H1 (cell line): ENCODE results near the gene CCL25. TPM values are rescaled to one million over a fixed set of nuclear protein-coding genes. Genes with fewer than 3 reads are reported as not detected.

ENCODE experiments used
- CTCF ChIA-PET: fragments of 300-600 bp; sonication (Branson Sonifier 250); formaldehyde crosslinking; loops from one replicate; lab custom pipeline; 2021; ENCODE audit not compliant: partially characterized antibody; lab: Charles Lee
- POLR2A ChIA-PET: fragments of 300-600 bp; sonication (Branson Sonifier 250); formaldehyde crosslinking; loops from one replicate; lab custom pipeline; 2021; ENCODE audit warnings: inconsistent platforms; ENCODE audit not compliant: partially characterized antibody; lab: Charles Lee
- DNase-seq, 2 experiments: peaks; one replicate each; pipeline versions ENCODE4 v3.0.0 to v3.0.0-alpha.2; 2010 to 2022; ENCODE audit warnings: low spot score in 2 of 2, low read depth in 1 of 2, mixed read lengths in 1 of 2
- FAIRE-seq: peaks from 2 replicates; lab custom pipeline; 2011; peaks lifted over from hg19 to GRCh38; lab: Jason Lieb, UNC
- H2AFZ ChIP-seq: 2 replicates; pipeline ENCODE4 v1.8.1; 2012; ENCODE audit warnings: low read length, inconsistent platforms
- H2AK5ac ChIP-seq: 2 replicates; pipeline ENCODE4 v1.6.1; 2013; ENCODE audit warnings: low read depth, low read length
- H2BK120ac ChIP-seq: replicated peaks from 2 replicates; pipeline ENCODE3; 2013; ENCODE audit warnings: low read depth, low read length, inconsistent platforms
- H2BK12ac ChIP-seq: 2 replicates; pipeline ENCODE4 v1.6.1; 2013; ENCODE audit warnings: low read depth, low read length
- H2BK15ac ChIP-seq: 2 replicates; pipeline ENCODE4 v1.6.1; 2013; ENCODE audit warnings: low read length
- H2BK20ac ChIP-seq: 2 replicates; pipeline ENCODE4 v1.6.1; 2013; ENCODE audit warnings: low read length
- H2BK5ac ChIP-seq: 2 replicates; pipeline ENCODE4 v1.6.1; 2013; ENCODE audit warnings: low read depth, low read length
- H3K14ac ChIP-seq: 2 replicates; pipeline ENCODE4 v1.6.1; 2013; ENCODE audit warnings: inconsistent platforms; ENCODE audit not compliant: insufficient read length
- H3K18ac ChIP-seq: 2 replicates; pipeline ENCODE4 v1.6.1; 2013; ENCODE audit warnings: low read length; ENCODE audit errors: extremely low read depth
- H3K23ac ChIP-seq: 2 replicates; pipeline ENCODE4 v1.6.1; 2013; ENCODE audit warnings: inconsistent platforms; ENCODE audit not compliant: insufficient read length
- H3K23me2 ChIP-seq: 2 replicates; pipeline ENCODE4 v1.6.1; 2013; ENCODE audit warnings: low read depth, low read length
- H3K27ac ChIP-seq: 2 replicates; pipeline ENCODE4 v1.6.1; 2011; ENCODE audit warnings: low read depth, low read length, inconsistent platforms
- H3K27me3 ChIP-seq, 4 experiments: replicated peaks in 1 of 4; 1 replicate in 1 of 4; 2 replicates in 3 of 4; pipeline versions ENCODE4 v1.6.1 to v1.8.1; 2011 to 2013; ENCODE audit warnings: low read length in 3 of 4, mild to moderate bottlenecking in 3 of 4, inconsistent platforms in 2 of 4, mixed read lengths in 2 of 4, moderate library complexity in 1 of 4; ENCODE audit not compliant: control insufficient read depth in 3 of 4, insufficient read depth in 3 of 4; ENCODE audit errors: extremely low read depth in 1 of 4
- H3K36me3 ChIP-seq, 4 experiments: 2 replicates each; pipeline versions ENCODE4 v1.6.1 to v1.8.1; 2011 to 2013; ENCODE audit warnings: mild to moderate bottlenecking in 4 of 4, low read length in 3 of 4, moderate library complexity in 2 of 4, control low read depth in 1 of 4, inconsistent platforms in 1 of 4; ENCODE audit not compliant: insufficient read depth in 4 of 4, control insufficient read depth in 2 of 4
- H3K4ac ChIP-seq: replicated peaks from 2 replicates; pipeline ENCODE3; 2013; ENCODE audit warnings: low read length, low read depth, mixed read lengths, inconsistent platforms; ENCODE audit not compliant: insufficient read length
- H3K4me1 ChIP-seq, 4 experiments: replicated peaks in 1 of 4; 1 replicate in 1 of 4; 2 replicates in 3 of 4; pipeline versions ENCODE4 v1.6.1 to v1.8.1; 2011 to 2013; ENCODE audit warnings: low read length in 3 of 4, inconsistent platforms in 2 of 4, mixed read lengths in 1 of 4; ENCODE audit not compliant: insufficient read depth in 4 of 4, control insufficient read depth in 3 of 4
- H3K4me2 ChIP-seq, 2 experiments: 2 replicates each; pipeline versions ENCODE4 v1.6.1 to v1.8.1; 2011 to 2013; ENCODE audit warnings: low read depth in 2 of 2, low read length in 2 of 2, control low read depth in 1 of 2, inconsistent platforms in 1 of 2, mild to moderate bottlenecking in 1 of 2; ENCODE audit not compliant: insufficient read depth in 1 of 2
- H3K4me3 ChIP-seq, 4 experiments: fragments of 200-600, 300-600 bp in 1 of 4; sonication (generic), shearing (Covaris generic), sonication (Bioruptor Twin) in 1 of 4; 2 replicates each; pipeline versions ENCODE4 v1.5.1 to v1.8.1; 2011 to 2016; ENCODE audit warnings: low read length in 4 of 4, low read depth in 3 of 4, control low read depth in 2 of 4, inconsistent platforms in 2 of 4, mild to moderate bottlenecking in 2 of 4, mixed read lengths in 1 of 4, moderate library complexity in 1 of 4; ENCODE audit not compliant: insufficient read depth in 2 of 4; ENCODE audit errors: extremely low read depth in 1 of 4
- H3K56ac ChIP-seq: replicated peaks from 2 replicates; pipeline ENCODE3; 2013; ENCODE audit warnings: low read depth, mild to moderate bottlenecking, mixed read lengths, low read length, inconsistent platforms; ENCODE audit not compliant: insufficient read length
- H3K79me1 ChIP-seq: 2 replicates; pipeline ENCODE4 v1.6.1; 2013; ENCODE audit warnings: low read depth, low read length, control low read depth
- H3K79me2 ChIP-seq, 2 experiments: 2 replicates each; pipeline versions ENCODE4 v1.6.1 to v1.8.1; 2012 to 2013; ENCODE audit warnings: low read length in 2 of 2, mild to moderate bottlenecking in 2 of 2, inconsistent platforms in 1 of 2; ENCODE audit not compliant: insufficient read depth in 2 of 2, control insufficient read depth in 1 of 2
- H3K9ac ChIP-seq, 4 experiments: replicated peaks in 1 of 4; 1 replicate in 1 of 4; 2 replicates in 3 of 4; pipeline versions ENCODE4 v1.6.1 to v1.8.1; 2011 to 2013; ENCODE audit warnings: low read depth in 3 of 4, low read length in 3 of 4, control low read depth in 2 of 4, mild to moderate bottlenecking in 2 of 4, moderate library complexity in 2 of 4, inconsistent platforms in 1 of 4; ENCODE audit errors: extremely low read depth in 1 of 4
- H3K9me3 ChIP-seq, 2 experiments: 2 replicates each; pipeline versions ENCODE4 v1.6.1 to v1.8.1; 2012 to 2013; ENCODE audit warnings: mild to moderate bottlenecking in 2 of 2, moderate library complexity in 2 of 2, control low read depth in 1 of 2, inconsistent platforms in 1 of 2, low read depth in 1 of 2, low read length in 1 of 2, mixed read lengths in 1 of 2; ENCODE audit not compliant: insufficient read depth in 2 of 2
- H4K20me1 ChIP-seq, 2 experiments: replicated peaks in 1 of 2; 2 replicates each; pipeline versions ENCODE3 to v1.8.1; 2011 to 2013; ENCODE audit warnings: inconsistent platforms in 2 of 2, low read length in 2 of 2, mild to moderate bottlenecking in 1 of 2; ENCODE audit not compliant: insufficient read depth in 2 of 2, control insufficient read depth in 1 of 2
- H4K5ac ChIP-seq: 2 replicates; pipeline ENCODE4 v1.6.1; 2013; ENCODE audit warnings: low read length, low read depth, mixed read lengths, inconsistent platforms; ENCODE audit not compliant: insufficient read length
- H4K8ac ChIP-seq: 2 replicates; pipeline ENCODE4 v1.8.0; 2013; ENCODE audit warnings: mild to moderate bottlenecking, moderate library complexity, low read length, inconsistent platforms; ENCODE audit not compliant: insufficient read depth; ENCODE audit errors: extremely low read depth
- H4K91ac ChIP-seq: replicated peaks from 2 replicates; pipeline ENCODE3; 2013; ENCODE audit warnings: low read length, mixed read lengths, inconsistent platforms; ENCODE audit not compliant: insufficient read length
- CHD2 ChIP-seq: IDR thresholded peaks from 2 replicates; pipeline ENCODE4 v1.6.1; 2012; ENCODE audit warnings: low read length, improper control_type of control experiment
- EGR1 ChIP-seq: IDR thresholded peaks from 2 replicates; pipeline ENCODE4 v1.6.1; 2011; ENCODE audit warnings: low read depth, low read length, borderline replicate concordance
- JUN ChIP-seq: IDR thresholded peaks from 2 replicates; pipeline ENCODE4 v1.6.1; 2011; ENCODE audit warnings: low read depth, mild to moderate bottlenecking, improper control_type of control experiment, low read length
- SP1 ChIP-seq: IDR thresholded peaks from 2 replicates; pipeline ENCODE4 v1.6.1; 2011; ENCODE audit warnings: low read depth, low read length
- SP2 ChIP-seq: IDR thresholded peaks from 2 replicates; pipeline ENCODE4 v1.6.1; 2012; ENCODE audit warnings: mild to moderate bottlenecking, low read length, inconsistent platforms
- TBP ChIP-seq: IDR thresholded peaks from 2 replicates; pipeline ENCODE4 v1.6.1; 2011; ENCODE audit warnings: low read depth, low read length, improper control_type of control experiment
- USF2 ChIP-seq: IDR thresholded peaks from 2 replicates; pipeline ENCODE4 v1.6.1; 2011; ENCODE audit warnings: low read length, improper control_type of control experiment
- WGBS, 2 experiments: shearing (Covaris generic) in 1 of 2; methylation state at CpG; one replicate each; pipeline versions ENCODE4 v1.1.6 to v1.1.7; 2013 to 2015; ENCODE audit warnings: low lambda C conversion rate in 2 of 2, mixed read lengths in 2 of 2, inconsistent platforms in 1 of 2, low coverage in 1 of 2, missing lambda C conversion rate in 1 of 2; ENCODE audit not compliant: insufficient replicate concordance in 2 of 2, insufficient coverage in 1 of 2, insufficient read length in 1 of 2; ENCODE audit errors: extremely low coverage in 1 of 2, missing lambda C conversion rate in 1 of 2; 5-methylcytosine and 5-hydroxymethylcytosine counted together
- polyA plus RNA-seq, 7 experiments: library from polyadenylated mRNA; depleted of rRNA in 3 of 7; stranded (reverse) in 5 of 7; unstranded in 2 of 7; fragments of >200 nt in 5 of 7; fragments of 200-250 nt in 2 of 7; gene quantifications; 1 replicate in 5 of 7; 2 replicates in 1 of 7; 4 replicates in 1 of 7; pipeline versions ENCODE4 v1.2.1 to v1.2.3, GENCODE V29; 2011 to 2013; ENCODE audit warnings: missing spikeins in 2 of 7, mixed read lengths in 2 of 7
- total RNA-seq: library from RNA; stranded (reverse); fragmentation: NEBNext Ultra II Directional; extraction: Animal tissue kit (Norgen Biotek cat#: 25700); gene quantifications from 2 replicates; pipeline ENCODE4 v1.2.1, GENCODE V29; 2021

The CCL25 gene
- total and polyA plus RNA-seq, 2 of the 8 experiments (the other 6 are each of a cell fraction or from before 2014, with no cell fraction given): 0.59 TPM; not detected in 1

GRCh38 chr19:8021374-8021773 lies 31.2 kb upstream of the CCL25 start:
- H3K36me3 ChIP-seq: no peaks in the 10 kb centered on the region
- H3K79me2 ChIP-seq: no peaks in the 10 kb centered on the region
- H4K91ac ChIP-seq: no peak overlapping the region
- DNase-seq (no peak), FAIRE-seq (no peak)
- no peak overlapping the region for H3K9ac ChIP-seq
- H3K27ac ChIP-seq: no peak overlapping the region
- H3K4me1 ChIP-seq: no peaks in the 10 kb centered on the region
- H4K8ac ChIP-seq: no peak overlapping the region
- no peak overlapping the region for H3K18ac ChIP-seq
- H3K4ac ChIP-seq: no peak overlapping the region
- H2BK20ac ChIP-seq: no peak overlapping the region
- no peak overlapping the region for H2AFZ ChIP-seq
- H2BK120ac ChIP-seq: no peak overlapping the region
- TF ChIP-seq SP1: no peak
- no peak for TF ChIP-seq EGR1
- TF ChIP-seq JUN: no peak
- no peak for TF ChIP-seq USF2
- TF ChIP-seq TBP: no peak
- no peak for TF ChIP-seq CHD2
- TF ChIP-seq SP2: no peak
- TF ChIP-seq, all 59 proteins: peak for 0
- Histone ChIP-seq H3K9me3 (no peaks in the 10 kb centered on the region), H3K4me2 (no peak overlapping the region), H4K5ac (no peak overlapping the region), H3K79me1 (no peaks in the 10 kb centered on the region), H3K56ac (no peak overlapping the region), H4K20me1 (no peaks in the 10 kb centered on the region), H2BK15ac (0 out of 2 replicates have a peak overlapping the region, but pooled peaks have one; percentile 46), H3K14ac (no peak overlapping the region), H3K23ac (no peak overlapping the region), H2AK5ac (no peak overlapping the region), H2BK5ac (no peak overlapping the region), H3K27me3 (no peaks in the 10 kb centered on the region), H3K4me3 (no peak overlapping the region), H2BK12ac (no peak overlapping the region), H3K23me2 (no peaks in the 10 kb centered on the region)
- 95% methylated on average over 8 of the region's 8 CpGs; no CpG with 5 or more reads in 1 of the 2 experiments for WGBS, 2 experiments
- CTCF ChIA-PET: no interaction called here
- POLR2A ChIA-PET: interaction anchor here (1.7 kb wide), 1 partner anchor 119 kb away, joined by 3 read pairs; no protein-coding TSS in a partner anchor
